PC-9 (cell line): Measurements from ENCODE around the gene MRPS11.

ENCODE experiments used
- CTCF ChIP-seq: fragments of 200-600 bp; sonication (generic); conservative IDR thresholded peaks from 2 replicates; pipeline ENCODE4 v1.6.1; 2017; ENCODE audit warnings: mixed run types, antibody characterized with exemption, mild to moderate bottlenecking, moderate library complexity
- EZH2 ChIP-seq: fragments of 200-600 bp; sonication (generic); IDR thresholded peaks from 2 replicates; pipeline ENCODE4 v1.8.0; 2017; ENCODE audit warnings: antibody characterized with exemption, low read depth

GRCh38 chr15:88423331-88423730, 44.2 kb upstream of the MRPS11 start:
- no peak for TF ChIP-seq CTCF
- no peak for TF ChIP-seq EZH2
